Measurements from ENCODE around the gene R3HDML. TPM values are rescaled to one million over a fixed set of nuclear protein-coding genes. Genes with fewer than 3 reads are reported as not detected.

The R3HDML gene
- total and polyA plus RNA-seq, 2 of the 13 experiments (the other 11 are each of a cell fraction or from before 2014, with no cell fraction given): not detected

DNA sequence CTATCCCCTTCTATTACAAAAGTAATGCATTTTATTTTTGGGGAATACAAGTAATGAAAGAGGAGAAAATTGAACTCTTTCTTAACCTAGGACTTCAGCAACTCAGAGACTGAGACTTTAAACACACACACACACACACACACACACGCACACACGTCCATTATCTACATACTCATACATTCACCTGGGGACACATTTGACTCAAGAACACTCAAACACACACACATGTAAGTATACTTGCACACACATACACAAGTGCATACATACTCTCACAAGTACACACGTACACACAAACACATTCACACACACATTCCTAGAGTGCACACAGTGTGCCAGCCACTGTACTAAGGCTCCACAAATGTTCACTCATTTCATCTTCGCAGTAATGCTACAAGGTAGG is 2.1 kb upstream of the R3HDML start:
- no peaks in the 10 kb centered on the region for H4K20me1 ChIP-seq (ENCODE audit: insufficient read depth, low read length)
- DNase-seq (ENCODE audit: low spot score): no peak
- no peaks in the 10 kb centered on the region for H3K79me2 ChIP-seq (ENCODE audit: insufficient read depth, low read length)
- WGBS (ENCODE audit: low lambda C conversion rate): 42% methylated on average over 4 of the region's 4 CpGs
- no peak overlapping the region for H3K27ac ChIP-seq (ENCODE audit: extremely low read length, insufficient read depth, low read length)
- POLR2A ChIA-PET: no interaction called here
- H3K36me3 ChIP-seq (replicated peaks in 1 of 2; ENCODE audit: control insufficient read depth in 1 of 2, insufficient read depth in 2 of 2, low read length in 2 of 2): no peaks in the 10 kb centered on the region
- ATAC-seq: no peak
- H3K9ac ChIP-seq (ENCODE audit: insufficient read depth, low read depth, low read length): no peak overlapping the region
- CTCF ChIA-PET (ENCODE audit: low intra/inter-chr PET ratio, low total read pairs): no interaction called here
- H3K9me3 ChIP-seq (ENCODE audit: low read length): no peaks in the 10 kb centered on the region
- FAIRE-seq: no peak
- intact Hi-C loops (cut with micrococcal nuclease; ENCODE audit: unreplicated experiment): no loop called here
- BruUV-seq (replicated peaks): no TSS peak
- H3K27me3 ChIP-seq (ENCODE audit: control insufficient read depth in 1 of 2, insufficient read depth in 2 of 2, low read length in 2 of 2): peaks cover 6 to 49% of the 10 kb centered on the region in 2 experiments; a peak in 4 of 5 replicates
- no peak overlapping the region for H2AFZ ChIP-seq (ENCODE audit: low read length)
- in situ Hi-C loops (cut with HindIII; ENCODE audit: extremely low pct_ligation_motif_present, low pct_unique_long_range_greater_than_20kb): no loop called here
- no peak overlapping the region for H3K4me2 ChIP-seq (ENCODE audit: low read depth, low read length)
- H3K4me3 ChIP-seq (replicated peaks in 1 of 3; ENCODE audit: insufficient read depth in 1 of 3, low read depth in 2 of 3, low read length in 3 of 3): no peak overlapping the region
- H3K4me1 ChIP-seq (ENCODE audit: insufficient read depth, low read length): peaks cover 43% of the 10 kb centered on the region
- TF ChIP-seq FOXA1 (IDR thresholded peaks at IDR 0.05) (peak; percentile 38; the same call in 1 of the 2 replicates), FOXA1 (CRISPR knock-in tag; IDR thresholded peaks at IDR 0.05) (no peak), ZNF605 (CRISPR knock-in tag; IDR thresholded peaks at IDR 0.05) (no peak), ZBTB25 (CRISPR knock-in tag; IDR thresholded peaks at IDR 0.05) (no peak), MTERF4 (CRISPR knock-in tag; IDR thresholded peaks at IDR 0.05) (no peak), ZNF570 (CRISPR knock-in tag; IDR thresholded peaks at IDR 0.05; ENCODE audit: borderline replicate concordance) (no peak), ZNF12 (CRISPR knock-in tag; IDR thresholded peaks at IDR 0.05) (no peak), HES4 (CRISPR knock-in tag; IDR thresholded peaks at IDR 0.05; ENCODE audit: borderline replicate concordance) (no peak), GATA4 (IDR thresholded peaks at IDR 0.05; ENCODE audit: borderline replicate concordance, low read depth) (no peak), ZBTB7B (CRISPR knock-in tag; IDR thresholded peaks at IDR 0.05) (no peak), SNAPC4 (CRISPR knock-in tag; IDR thresholded peaks at IDR 0.05) (no peak), ZNF205 (CRISPR knock-in tag; IDR thresholded peaks at IDR 0.05) (no peak), GATAD2A (CRISPR knock-in tag; IDR thresholded peaks at IDR 0.05) (no peak), NKX3-1 (CRISPR knock-in tag; IDR thresholded peaks at IDR 0.05) (no peak)
- TF ChIP-seq, protein P1, sequence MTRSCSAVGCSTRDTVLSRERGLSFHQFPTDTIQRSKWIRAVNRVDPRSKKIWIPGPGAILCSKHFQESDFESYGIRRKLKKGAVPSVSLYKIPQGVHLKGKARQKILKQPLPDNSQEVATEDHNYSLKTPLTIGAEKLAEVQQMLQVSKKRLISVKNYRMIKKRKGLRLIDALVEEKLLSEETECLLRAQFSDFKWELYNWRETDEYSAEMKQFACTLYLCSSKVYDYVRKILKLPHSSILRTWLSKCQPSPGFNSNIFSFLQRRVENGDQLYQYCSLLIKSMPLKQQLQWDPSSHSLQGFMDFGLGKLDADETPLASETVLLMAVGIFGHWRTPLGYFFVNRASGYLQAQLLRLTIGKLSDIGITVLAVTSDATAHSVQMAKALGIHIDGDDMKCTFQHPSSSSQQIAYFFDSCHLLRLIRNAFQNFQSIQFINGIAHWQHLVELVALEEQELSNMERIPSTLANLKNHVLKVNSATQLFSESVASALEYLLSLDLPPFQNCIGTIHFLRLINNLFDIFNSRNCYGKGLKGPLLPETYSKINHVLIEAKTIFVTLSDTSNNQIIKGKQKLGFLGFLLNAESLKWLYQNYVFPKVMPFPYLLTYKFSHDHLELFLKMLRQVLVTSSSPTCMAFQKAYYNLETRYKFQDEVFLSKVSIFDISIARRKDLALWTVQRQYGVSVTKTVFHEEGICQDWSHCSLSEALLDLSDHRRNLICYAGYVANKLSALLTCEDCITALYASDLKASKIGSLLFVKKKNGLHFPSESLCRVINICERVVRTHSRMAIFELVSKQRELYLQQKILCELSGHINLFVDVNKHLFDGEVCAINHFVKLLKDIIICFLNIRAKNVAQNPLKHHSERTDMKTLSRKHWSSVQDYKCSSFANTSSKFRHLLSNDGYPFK (CRISPR knock-in tag; IDR thresholded peaks at IDR 0.05; ENCODE audit: borderline replicate concordance): no peak

Measured in HepG2 (cell line).